SH-SY5Y (cell line): ENCODE results near the gene COBL.

Experiments
- GATA2 ChIP-seq: IDR thresholded peaks from 2 replicates; pipeline ENCODE4 v1.6.1; 2011; ENCODE audit warnings: mild to moderate bottlenecking, low read depth, low read length
- GATA3 ChIP-seq: IDR thresholded peaks from 2 replicates; pipeline ENCODE4 v1.6.1; 2011; ENCODE audit warnings: low read depth, mild to moderate bottlenecking, low read length, moderate library complexity

- TF ChIP-seq GATA2 (no peak), GATA3 (no peak)
Measured at GRCh38 chr7:51027106-51027934, 289.3 kb downstream of the COBL start.
